GM19324 (cell line): ENCODE results near the gene ROR2.
"Not testable (repeated sequence)": the region's sequence is repeated elsewhere in the genome, so short reads cannot be mapped to it uniquely, and the experiment has no call there.

Experiments
- ATAC-seq: cut with Tn5 transposase; IDR thresholded peaks from one replicate; pipeline ENCODE4 v1.9.1; 2021; ENCODE audit warnings: mild to moderate bottlenecking, moderate library complexity; ENCODE audit not compliant: unreplicated experiment, low FRiP score

ROR2 gene

GRCh38 chr9:91557327-91557726, 392.7 kb downstream of the ROR2 start:
- no peak for ATAC-seq

- ATAC-seq: no peak
Observed at GRCh38 chr9:91555132-91555531, 394.9 kb downstream of the ROR2 start.

GRCh38 chr9:91549177-91549576, 400.9 kb downstream of the ROR2 start:
- no peak for ATAC-seq

DNA sequence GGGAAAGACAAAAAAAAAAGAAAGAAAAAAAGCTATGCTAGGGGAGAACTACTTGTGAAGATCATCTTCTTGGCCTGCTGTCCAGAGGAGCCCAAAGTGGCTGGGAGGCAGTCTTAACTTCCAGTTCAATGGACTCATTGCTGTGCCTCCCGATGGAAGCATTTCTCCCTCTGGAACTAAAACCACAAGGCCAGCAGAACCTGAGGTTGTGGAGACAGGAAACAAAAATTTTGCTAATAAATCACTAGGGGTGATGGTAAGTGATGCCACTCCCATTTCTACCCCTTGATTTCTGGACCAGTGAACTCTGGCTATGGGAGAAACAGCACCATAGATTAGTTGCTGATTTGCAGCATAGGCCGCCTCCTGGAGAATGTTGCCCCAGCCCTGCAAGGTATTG, 402.9 kb downstream of the ROR2 start:
- ATAC-seq: no peak

GRCh38 chr9:91546574-91546973, 403.5 kb downstream of the ROR2 start:
- no peak for ATAC-seq

DNA sequence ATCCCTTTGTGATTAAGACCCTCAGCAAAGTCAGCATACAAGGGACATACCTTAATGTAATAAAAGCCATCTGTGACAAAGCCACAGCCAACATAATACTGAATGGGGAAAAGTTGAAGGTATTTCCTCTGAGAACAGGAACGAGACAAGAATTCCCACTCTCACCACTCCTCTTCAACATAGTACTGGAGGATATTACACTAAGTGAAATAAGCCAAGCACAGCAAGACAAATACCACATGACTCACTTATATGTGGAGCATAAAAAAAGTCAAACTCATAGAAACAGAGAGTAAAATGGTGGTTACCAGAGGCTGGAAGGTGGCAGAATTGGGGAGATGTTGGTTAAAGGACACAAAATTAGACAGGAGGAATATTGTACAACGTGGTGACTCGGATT, 408.3 kb downstream of the ROR2 start:
- no peak for ATAC-seq

- ATAC-seq: not testable (repeated sequence)
Observed at GRCh38 chr9:91540506-91540905, 409.5 kb downstream of the ROR2 start.

- no peak for ATAC-seq
Observed at GRCh38 chr9:91536211-91536691, 413.8 kb downstream of the ROR2 start.

DNA sequence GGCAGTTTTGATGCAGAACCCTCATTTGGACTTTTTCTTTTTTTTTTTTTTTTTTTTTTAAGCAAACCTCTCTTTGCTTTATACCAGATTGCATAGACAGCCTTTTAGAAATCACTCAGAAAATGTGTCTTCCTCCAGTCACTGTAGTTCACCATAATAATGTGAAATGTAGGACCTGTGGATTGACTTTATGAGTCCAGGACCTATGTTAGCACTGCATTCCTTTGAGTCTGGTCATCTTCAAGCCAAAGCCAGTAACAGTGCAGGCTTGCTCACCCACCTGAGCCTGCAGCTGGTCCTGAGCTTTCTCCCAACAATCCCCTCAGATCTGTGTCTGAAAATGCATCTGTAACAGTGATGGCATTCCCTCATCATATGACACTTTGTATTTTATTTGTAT, 415.7 kb downstream of the ROR2 start:
- ATAC-seq: no peak

- no peak for ATAC-seq
Observed at GRCh38 chr9:91533382-91533781, 416.6 kb downstream of the ROR2 start.

- ATAC-seq: no peak
Observed at GRCh38 chr9:91532325-91532724, 417.7 kb downstream of the ROR2 start.

DNA sequence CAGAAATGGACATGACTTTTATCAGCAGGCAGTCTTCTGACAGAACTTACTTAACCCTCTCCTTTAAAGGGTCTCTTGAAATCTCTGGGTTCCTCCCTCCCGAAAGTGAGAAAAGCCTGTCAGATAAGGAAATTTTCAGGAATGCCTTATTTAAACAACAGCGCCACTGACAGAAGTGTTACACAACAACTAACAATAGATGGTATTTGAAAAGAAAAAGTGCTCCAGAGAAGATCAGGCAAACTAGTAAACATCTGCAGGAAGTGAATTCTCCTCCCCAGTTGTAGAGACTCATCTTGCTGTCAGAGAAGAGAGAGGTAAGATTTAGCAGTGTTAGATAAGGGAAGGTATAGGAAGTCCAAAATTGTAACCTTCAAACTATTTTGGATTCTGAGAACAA, 419.2 kb downstream of the ROR2 start:
- ATAC-seq: no peak

DNA sequence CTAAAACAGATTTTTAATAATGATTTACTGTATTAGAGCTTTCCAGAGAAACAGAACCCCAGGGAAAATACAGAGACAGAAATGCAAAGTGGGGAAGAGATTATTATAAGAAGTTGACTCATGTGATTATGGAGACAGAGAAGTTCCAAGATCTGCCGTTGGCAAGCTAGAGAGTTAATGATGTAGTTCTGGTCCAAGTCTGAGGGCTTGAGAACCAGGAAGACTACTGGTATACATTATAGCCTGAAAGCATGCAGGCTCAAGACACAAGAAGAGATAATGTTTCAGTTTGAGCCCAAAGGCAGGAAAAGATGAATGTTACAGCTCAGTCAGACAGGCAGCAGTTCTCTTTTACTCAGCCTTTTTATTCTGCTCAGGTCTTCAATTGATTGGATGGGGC, 427.5 kb downstream of the ROR2 start:
- ATAC-seq: no peak

- ATAC-seq: no peak
Observed at GRCh38 chr9:91519520-91520277, 430.3 kb downstream of the ROR2 start.

- ATAC-seq: no peak
Observed at GRCh38 chr9:91518462-91518861, 431.6 kb downstream of the ROR2 start.

DNA sequence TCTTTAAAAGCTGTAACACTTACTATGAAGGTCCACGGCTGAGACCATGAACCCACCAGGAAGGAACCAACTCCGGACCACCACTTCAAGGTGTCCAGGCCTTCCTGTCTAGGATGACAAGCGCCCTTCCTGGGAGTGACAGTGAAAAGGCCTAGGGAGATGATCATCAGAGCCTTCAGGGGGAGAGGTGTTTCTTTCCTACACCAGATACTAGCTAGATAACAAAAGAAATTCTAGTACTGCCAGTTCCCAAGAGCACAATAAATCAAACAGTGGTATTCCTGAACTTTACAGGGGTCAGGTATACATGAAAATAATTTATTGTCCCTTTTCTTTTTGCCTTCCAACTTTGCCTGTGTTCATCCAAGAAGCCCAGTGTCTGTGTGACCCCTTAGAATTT, 432.2 kb downstream of the ROR2 start:
- ATAC-seq: no peak

DNA sequence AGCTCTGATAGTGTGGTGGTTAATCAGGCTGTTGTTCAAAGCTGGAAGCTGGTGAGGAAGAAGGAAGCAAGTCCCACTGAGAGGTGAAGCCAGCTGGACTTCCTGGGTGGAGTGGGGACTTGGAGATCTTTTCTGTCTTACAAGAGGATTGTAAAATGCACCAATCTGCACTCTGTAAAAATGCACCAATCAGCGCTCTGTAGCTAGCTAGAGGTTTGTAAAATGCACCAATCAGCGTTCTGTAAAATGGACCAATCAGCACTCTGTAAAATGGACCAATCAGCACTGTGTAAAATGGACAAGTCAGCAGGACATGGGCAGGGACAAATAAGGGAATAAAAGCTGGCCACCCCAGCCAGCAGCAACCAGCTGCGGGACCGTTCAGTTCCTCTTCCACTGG, 432.7 kb downstream of the ROR2 start:
- ATAC-seq: not testable (repeated sequence)

- no peak for ATAC-seq
Observed at GRCh38 chr9:91516777-91517176, 433.3 kb downstream of the ROR2 start.

GRCh38 chr9:91516081-91516480, 433.9 kb downstream of the ROR2 start:
- no peak for ATAC-seq

DNA sequence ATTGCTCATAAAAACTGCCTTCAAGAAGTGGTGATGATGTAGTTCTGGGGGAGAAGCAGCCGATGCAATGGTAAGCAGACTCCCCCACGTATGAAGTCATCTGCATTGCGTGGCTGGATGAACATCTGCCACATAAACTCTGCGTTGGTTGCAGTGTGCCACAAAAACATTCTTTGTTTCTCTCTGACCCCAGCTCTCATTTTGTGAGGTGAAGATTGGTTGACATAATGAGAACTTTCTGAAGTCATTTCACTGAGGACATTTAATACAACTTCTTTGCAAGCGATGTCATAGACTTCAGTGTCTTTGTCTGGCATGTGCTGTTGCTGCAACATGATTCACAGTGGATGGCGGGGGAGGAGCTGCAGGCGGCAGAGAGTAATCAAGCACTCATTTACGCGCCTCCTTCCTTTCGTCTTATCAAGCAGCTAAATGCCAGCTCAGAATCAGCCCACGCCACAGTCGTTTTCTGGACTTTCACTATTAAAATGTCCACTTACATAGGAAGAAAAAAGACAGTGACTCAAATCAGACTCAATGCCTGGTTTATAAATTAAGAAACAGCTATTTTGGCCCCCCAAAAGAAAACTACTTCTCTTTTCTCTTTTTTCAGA, 434.8 kb downstream of the ROR2 start:
- no peak for ATAC-seq
